Upper lobe of left lung (tissue), 4 donors: ENCODE data around the gene AKAP11.

Experiments used
- CTCF ChIP-seq, 6 experiments: fragments of 450-650 bp in 4 of 6; fragments of 200-600 bp in 2 of 6; sonication (generic) in 2 of 6; IDR thresholded peaks; one replicate each; pipeline ENCODE4 v1.5.1; 2016 to 2019; ENCODE audit warnings: antibody characterized with exemption in 6 of 6
- EP300 ChIP-seq, 4 donors: sonication (generic); formaldehyde crosslinking; IDR thresholded peaks; one replicate each; pipeline ENCODE4 v1.5.1; 2017; ENCODE audit warnings: antibody characterized with exemption in 4 of 4, control low read depth in 2 of 4

GRCh38 chr13:42232671-42233070, 39.3 kb upstream of the AKAP11 start:
- TF ChIP-seq CTCF (IDR thresholded peaks at IDR 0.05) = no peak
- TF ChIP-seq EP300 (IDR thresholded peaks at IDR 0.05) = no peak
